Activated naive CD4-positive, alpha-beta T cell treated with anti-CD3 and anti-CD28 coated beads, Interleukin-2, amount 10 ng/mL, durations not matched to agents 7 days and 5 days (primary cell): ENCODE results near the gene ADRA2C.
"Not testable (repeated sequence)": the region's sequence is repeated elsewhere in the genome, so short reads cannot be mapped to it uniquely, and the experiment has no call there.

ENCODE experiments used
- CTCF ChIA-PET: fragments of 350-600 bp; sonication (Branson Sonifier 250); formaldehyde crosslinking; loops from one replicate; lab custom pipeline; 2021; ENCODE audit warnings: antibody characterized with exemption; lab: Charles Lee
- DNase-seq: peaks from one replicate; pipeline ENCODE4 v3.0.0-alpha.2; 2020
- H3K27ac Mint-ChIP-seq: one replicate; pipeline ENCODE4 v1.8.0; 2021; ENCODE audit warnings: mild to moderate bottlenecking, moderate library complexity, mixed read lengths
- H3K27me3 Mint-ChIP-seq: one replicate; pipeline ENCODE4 v1.8.0; 2021; ENCODE audit warnings: mild to moderate bottlenecking, mixed read lengths
- H3K36me3 Mint-ChIP-seq: one replicate; pipeline ENCODE4 v1.8.0; 2021; ENCODE audit warnings: mixed read lengths
- H3K4me1 Mint-ChIP-seq: one replicate; pipeline ENCODE4 v1.8.0; 2021; ENCODE audit warnings: mixed read lengths
- H3K4me3 Mint-ChIP-seq: one replicate; pipeline ENCODE4 v1.8.0; 2021; ENCODE audit warnings: mild to moderate bottlenecking, moderate library complexity, mixed read lengths
- H3K9me3 Mint-ChIP-seq: one replicate; pipeline ENCODE4 v1.8.0; 2021; ENCODE audit warnings: mixed read lengths

ADRA2C gene

GRCh38 chr4:3810111-3810680 is 44.0 kb downstream of the ADRA2C start:
- H3K9me3 Mint-ChIP-seq, result no peaks in the 10 kb centered on the region
- no peak overlapping the region for H3K4me3 Mint-ChIP-seq
- H3K36me3 Mint-ChIP-seq, result no peaks in the 10 kb centered on the region
- CTCF ChIA-PET, result no interaction called here
- H3K27ac Mint-ChIP-seq, result no peak overlapping the region
- peaks cover 8% of the 10 kb centered on the region for H3K27me3 Mint-ChIP-seq
- H3K4me1 Mint-ChIP-seq, result no peaks in the 10 kb centered on the region
- no peak for DNase-seq

- no peaks in the 10 kb centered on the region for H3K4me1 Mint-ChIP-seq
- no peak for DNase-seq
- no peak overlapping the region for H3K27ac Mint-ChIP-seq
- H3K4me3 Mint-ChIP-seq, result no peak overlapping the region
- H3K9me3 Mint-ChIP-seq, result no peaks in the 10 kb centered on the region
- peaks cover 8% of the 10 kb centered on the region for H3K27me3 Mint-ChIP-seq
- no peaks in the 10 kb centered on the region for H3K36me3 Mint-ChIP-seq
- CTCF ChIA-PET, result no interaction called here
These were observed 44.8 kb downstream of the ADRA2C start for GRCh38 chr4:3810796-3811485.

- Mint-ChIP-seq H3K27ac (no peak overlapping the region), H3K4me1 (no peaks in the 10 kb centered on the region), H3K4me3 (no peak overlapping the region), H3K9me3 (no peaks in the 10 kb centered on the region), H3K36me3 (no peaks in the 10 kb centered on the region), H3K27me3 (peaks cover 8% of the 10 kb centered on the region)
- no peak for DNase-seq
- CTCF ChIA-PET, result interaction anchor here (1.5 kb wide), 1 partner anchor 69 kb away, joined by 3 read pairs; no protein-coding TSS in a partner anchor
These were observed 45.4 kb downstream of the ADRA2C start for GRCh38 chr4:3811621-3812020.

- H3K27me3 Mint-ChIP-seq, result peaks cover 8% of the 10 kb centered on the region
- no peaks in the 10 kb centered on the region for H3K36me3 Mint-ChIP-seq
- CTCF ChIA-PET, result interaction anchor here (1.5 kb wide), 1 partner anchor 68 kb away, joined by 3 read pairs; no protein-coding TSS in a partner anchor
- no peak for DNase-seq
- no peak overlapping the region for H3K27ac Mint-ChIP-seq
- H3K4me3 Mint-ChIP-seq, result no peak overlapping the region
- H3K9me3 Mint-ChIP-seq, result no peaks in the 10 kb centered on the region
- no peaks in the 10 kb centered on the region for H3K4me1 Mint-ChIP-seq
These were observed 46.2 kb downstream of the ADRA2C start for GRCh38 chr4:3812211-3812934.

- peaks cover 3% of the 10 kb centered on the region for H3K27me3 Mint-ChIP-seq
- H3K9me3 Mint-ChIP-seq, result no peaks in the 10 kb centered on the region
- H3K27ac Mint-ChIP-seq, result no peak overlapping the region
- DNase-seq, result no peak
- no peaks in the 10 kb centered on the region for H3K36me3 Mint-ChIP-seq
- no peak overlapping the region for H3K4me3 Mint-ChIP-seq
- H3K4me1 Mint-ChIP-seq, result no peaks in the 10 kb centered on the region
- CTCF ChIA-PET, result interaction anchor here (1.5 kb wide), 1 partner anchor 67 kb away, joined by 3 read pairs; no protein-coding TSS in a partner anchor
These were observed 47.2 kb downstream of the ADRA2C start for GRCh38 chr4:3813151-3814052.

- no peak overlapping the region for H3K27ac Mint-ChIP-seq
- H3K4me1 Mint-ChIP-seq, result no peaks in the 10 kb centered on the region
- DNase-seq, result no peak
- CTCF ChIA-PET, result no interaction called here
- H3K9me3 Mint-ChIP-seq, result no peaks in the 10 kb centered on the region
- no peak overlapping the region for H3K4me3 Mint-ChIP-seq
- peaks cover 3% of the 10 kb centered on the region for H3K27me3 Mint-ChIP-seq
- H3K36me3 Mint-ChIP-seq, result no peaks in the 10 kb centered on the region
These were observed 47.9 kb downstream of the ADRA2C start for GRCh38 chr4:3814053-3814570.

- CTCF ChIA-PET, DNase-seq, H3K4me3 Mint-ChIP-seq, H3K36me3 Mint-ChIP-seq, H3K27ac Mint-ChIP-seq, H3K9me3 Mint-ChIP-seq, H3K4me1 Mint-ChIP-seq, H3K27me3 Mint-ChIP-seq: not testable (repeated sequence)
These were observed 48.7 kb downstream of the ADRA2C start for GRCh38 chr4:3814838-3815237.

GRCh38 chr4:3816256-3816825 is 50.2 kb downstream of the ADRA2C start:
- CTCF ChIA-PET, result no interaction called here
- H3K27me3 Mint-ChIP-seq, result peaks cover 3% of the 10 kb centered on the region
- no peaks in the 10 kb centered on the region for H3K36me3 Mint-ChIP-seq
- DNase-seq, result no peak
- H3K4me1 Mint-ChIP-seq, result no peaks in the 10 kb centered on the region
- no peak overlapping the region for H3K4me3 Mint-ChIP-seq
- no peaks in the 10 kb centered on the region for H3K9me3 Mint-ChIP-seq
- no peak overlapping the region for H3K27ac Mint-ChIP-seq

GRCh38 chr4:3816983-3817960 is 51.1 kb downstream of the ADRA2C start:
- no peak for DNase-seq
- CTCF ChIA-PET, result no interaction called here
- Mint-ChIP-seq H3K9me3 (no peaks in the 10 kb centered on the region), H3K4me1 (no peaks in the 10 kb centered on the region), H3K27ac (no peak overlapping the region), H3K27me3 (peaks cover 3% of the 10 kb centered on the region), H3K36me3 (no peaks in the 10 kb centered on the region), H3K4me3 (no peak overlapping the region)
